Gastroesophageal sphincter (tissue), 4 donors: ENCODE results near the gene GNAI2. TPM values are rescaled to one million over a fixed set of nuclear protein-coding genes. Genes with fewer than 3 reads are reported as not detected.

Source experiments
- ATAC-seq: fragments of 150-250 bp; one replicate; pipeline ENCODE4 v1.9.1; 2016; ENCODE audit warnings: mild to moderate bottlenecking, moderate library complexity
- H3K27ac ChIP-seq, 4 donors: fragments of 200-600 bp; sonication (generic) in 3 of 4; 1 replicate in 3 of 4; 2 replicates in 1 of 4; pipeline ENCODE4 v1.5.1; 2016 to 2019
- H3K27me3 ChIP-seq: fragments of 200-600 bp; sonication (generic); one replicate; pipeline ENCODE4 v1.5.1; 2019
- H3K36me3 ChIP-seq, 2 donors: fragments of 200-600 bp; sonication (generic); one replicate each; pipeline ENCODE4 v1.5.1; 2019; ENCODE audit warnings: control low read depth in 1 of 2
- H3K4me1 ChIP-seq, 3 donors: fragments of 200-600 bp; sonication (generic); 1 replicate in 2 of 3; 2 replicates in 1 of 3; pipeline ENCODE4 v1.5.1; 2016 to 2019; ENCODE audit warnings: control low read depth in 2 of 3
- H3K4me3 ChIP-seq, 2 donors: fragments of 200-600 bp; sonication (generic); one replicate each; pipeline ENCODE4 v1.5.1; 2019; ENCODE audit warnings: mild to moderate bottlenecking in 1 of 2, moderate library complexity in 1 of 2
- H3K9me3 ChIP-seq, 3 donors: fragments of 200-600 bp; sonication (generic); one replicate each; pipeline ENCODE4 v1.5.1; 2017 to 2019; ENCODE audit warnings: control low read depth in 2 of 3
- CTCF ChIP-seq, 4 experiments: fragments of 200-600 bp in 2 of 4; fragments of 450-650 bp in 2 of 4; sonication (generic) in 1 of 4; IDR thresholded peaks; one replicate each; pipeline ENCODE4 v1.5.1; 2017 to 2019; ENCODE audit warnings: antibody characterized with exemption in 4 of 4, mild to moderate bottlenecking in 2 of 4, moderate library complexity in 2 of 4
- EP300 ChIP-seq: sonication (generic); formaldehyde crosslinking; IDR thresholded peaks from one replicate; pipeline ENCODE4 v1.6.1; 2017; ENCODE audit warnings: antibody characterized with exemption, mild to moderate bottlenecking
- POLR2A ChIP-seq, 2 donors: fragments of 450-650 bp; IDR thresholded peaks; one replicate each; pipeline ENCODE4 v1.6.1; 2017; ENCODE audit warnings: antibody characterized with exemption in 2 of 2, mild to moderate bottlenecking in 2 of 2, moderate library complexity in 1 of 2
- POLR2AphosphoS5 ChIP-seq: sonication (generic); formaldehyde crosslinking; IDR thresholded peaks from one replicate; pipeline ENCODE4 v1.6.1; 2017; ENCODE audit warnings: antibody characterized with exemption
- WGBS, 2 donors: methylation state at CpG; one replicate each; pipeline ENCODE4 v1.1.5; 2018; ENCODE audit warnings: low coverage in 1 of 2; 5-methylcytosine and 5-hydroxymethylcytosine counted together
- total RNA-seq, 4 donors: library from RNA; depleted of rRNA; stranded (reverse); fragments of >200 nt; gene quantifications; one replicate each; pipeline ENCODE4 v1.1.0, GENCODE V29; 2016

GNAI2 gene
- total RNA-seq, 4 donors from 2014 or later: 172 to 262 (median 222) TPM

GRCh38 chr3:50190936-50191660 lies 44.9 kb upstream of the GNAI2 start, which contains the start of gene GNAT1:
Gene GNAT1 (plus strand): TSS chr3:50191610. CDS start chr3:50191726, 116 bp downstream.
- Histone ChIP-seq H3K4me1 (peaks cover 0 to 34% (median 15%) of the 10 kb centered on the region in 3 donors), H3K27ac (no peak within 1 kb of the TSS), H3K27me3 (peaks cover 48% of the 10 kb centered on the region), H3K4me3 (no peak within 1 kb of the TSS), H3K9me3 (no peaks in the 10 kb centered on the region), H3K36me3 (peaks cover 0 to 18% of the 10 kb centered on the region in 2 donors)
- ATAC-seq: no peak
- TF ChIP-seq EP300 (no peak), CTCF (IDR thresholded peaks at IDR 0.05) (no peak), POLR2AphosphoS5 (no peak), POLR2A (IDR thresholded peaks at IDR 0.05) (no peak)
- WGBS, 2 donors: 39% methylated on average over 5 of the region's 8 CpGs; no CpG with 5 or more reads in 1 of the 2 donors

- Histone ChIP-seq H3K4me3 (no peak overlapping the region), H3K27ac (no peak overlapping the region), H3K27me3 (peaks cover 52% of the 10 kb centered on the region), H3K9me3 (no peaks in the 10 kb centered on the region), H3K36me3 (peaks cover 0 to 10% of the 10 kb centered on the region in 2 donors), H3K4me1 (peaks cover 0 to 34% (median 15%) of the 10 kb centered on the region in 3 donors)
- no peak for ATAC-seq
- no CpG with 5 or more reads among the region's 8 CpGs for WGBS, 2 donors
- TF ChIP-seq CTCF (IDR thresholded peaks at IDR 0.05): no peak
Observed at GRCh38 chr3:50192124-50192523, 43.9 kb upstream of the GNAI2 start.

- WGBS, 2 donors: no CpG with 5 or more reads among the region's 21 CpGs
- Histone ChIP-seq H3K27ac (no peak overlapping the region), H3K27me3 (peaks cover 55% of the 10 kb centered on the region), H3K9me3 (no peaks in the 10 kb centered on the region), H3K36me3 (peaks cover 0 to 8% of the 10 kb centered on the region in 2 donors), H3K4me3 (no peak overlapping the region), H3K4me1 (peaks cover 0 to 34% (median 15%) of the 10 kb centered on the region in 3 donors)
- TF ChIP-seq EP300: no peak
- TF ChIP-seq CTCF (IDR thresholded peaks at IDR 0.05): peak; percentile 87 to 92 (median 92)
- no peak for TF ChIP-seq POLR2A (IDR thresholded peaks at IDR 0.05)
- ATAC-seq: no peak
Observed at GRCh38 chr3:50192689-50193141, 43.3 kb upstream of the GNAI2 start.

- Histone ChIP-seq H3K27ac (no peak overlapping the region), H3K4me3 (no peak overlapping the region), H3K4me1 (peaks cover 0 to 34% (median 15%) of the 10 kb centered on the region in 3 donors), H3K27me3 (peaks cover 60% of the 10 kb centered on the region), H3K9me3 (no peaks in the 10 kb centered on the region), H3K36me3 (peaks cover 0 to 2% of the 10 kb centered on the region in 2 donors)
- TF ChIP-seq POLR2A (IDR thresholded peaks at IDR 0.05): no peak
- no CpG with 5 or more reads among the region's 36 CpGs for WGBS, 2 donors
- no peak for ATAC-seq
Observed at GRCh38 chr3:50193286-50193685, 42.7 kb upstream of the GNAI2 start.

GRCh38 chr3:50193746-50194127 lies 42.3 kb upstream of the GNAI2 start:
- H3K27ac ChIP-seq: no peak overlapping the region
- H3K4me1 ChIP-seq: peaks cover 0 to 33% (median 15%) of the 10 kb centered on the region in 3 donors
- TF ChIP-seq EP300 (no peak), POLR2AphosphoS5 (no peak), POLR2A (IDR thresholded peaks at IDR 0.05) (no peak), CTCF (IDR thresholded peaks at IDR 0.05) (no peak)
- peaks cover 65% of the 10 kb centered on the region for H3K27me3 ChIP-seq
- no peak overlapping the region for H3K4me3 ChIP-seq
- WGBS, 2 donors: no CpG with 5 or more reads among the region's 34 CpGs
- H3K36me3 ChIP-seq: no peaks in the 10 kb centered on the region
- H3K9me3 ChIP-seq: no peaks in the 10 kb centered on the region
- no peak for ATAC-seq
